ENCODE data around the gene DDAH1.

DNA sequence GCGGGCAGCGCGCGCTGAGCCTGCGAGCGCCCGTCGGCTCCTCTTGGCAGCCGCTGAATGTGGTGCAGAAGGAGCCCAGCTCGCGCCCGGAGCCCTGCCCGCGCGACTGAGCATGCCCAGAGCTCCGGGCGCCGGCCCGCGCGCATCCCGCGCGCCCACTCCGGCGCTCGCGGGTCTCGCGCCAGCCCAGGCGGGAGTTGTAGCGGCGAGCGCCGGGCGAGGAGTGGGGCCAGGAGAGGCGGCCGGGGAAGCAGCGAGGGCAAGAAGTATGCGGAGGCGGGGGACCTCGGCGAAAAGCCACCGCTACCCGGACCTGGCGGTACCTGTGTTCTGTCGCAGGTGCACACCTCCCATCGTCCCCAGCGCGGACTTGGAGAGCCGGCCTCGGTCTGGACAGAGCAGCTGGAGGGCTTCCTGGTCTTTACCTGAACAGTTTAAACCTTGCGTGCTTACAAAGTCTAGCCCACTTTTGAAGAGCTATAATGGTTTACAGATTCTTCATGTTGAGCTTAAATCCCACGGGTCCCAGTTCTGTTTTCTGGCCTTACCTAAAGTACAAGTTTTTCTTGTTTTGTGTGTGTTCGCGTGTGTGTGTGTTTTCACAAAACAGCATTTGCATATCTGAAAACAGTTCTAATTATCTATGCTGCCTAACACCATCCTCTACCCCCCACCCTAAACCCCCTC, at the start of gene DDAH1:
- TF ChIP-seq, protein P1, sequence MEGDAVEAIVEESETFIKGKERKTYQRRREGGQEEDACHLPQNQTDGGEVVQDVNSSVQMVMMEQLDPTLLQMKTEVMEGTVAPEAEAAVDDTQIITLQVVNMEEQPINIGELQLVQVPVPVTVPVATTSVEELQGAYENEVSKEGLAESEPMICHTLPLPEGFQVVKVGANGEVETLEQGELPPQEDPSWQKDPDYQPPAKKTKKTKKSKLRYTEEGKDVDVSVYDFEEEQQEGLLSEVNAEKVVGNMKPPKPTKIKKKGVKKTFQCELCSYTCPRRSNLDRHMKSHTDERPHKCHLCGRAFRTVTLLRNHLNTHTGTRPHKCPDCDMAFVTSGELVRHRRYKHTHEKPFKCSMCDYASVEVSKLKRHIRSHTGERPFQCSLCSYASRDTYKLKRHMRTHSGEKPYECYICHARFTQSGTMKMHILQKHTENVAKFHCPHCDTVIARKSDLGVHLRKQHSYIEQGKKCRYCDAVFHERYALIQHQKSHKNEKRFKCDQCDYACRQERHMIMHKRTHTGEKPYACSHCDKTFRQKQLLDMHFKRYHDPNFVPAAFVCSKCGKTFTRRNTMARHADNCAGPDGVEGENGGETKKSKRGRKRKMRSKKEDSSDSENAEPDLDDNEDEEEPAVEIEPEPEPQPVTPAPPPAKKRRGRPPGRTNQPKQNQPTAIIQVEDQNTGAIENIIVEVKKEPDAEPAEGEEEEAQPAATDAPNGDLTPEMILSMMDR (IDR thresholded peaks at IDR 0.05; ENCODE audit: insufficient read depth, low read length, poor library complexity, severe bottlenecking): no peak
- no peak for TF ChIP-seq EZH2phosphoT487 (conservative IDR thresholded peaks at IDR 0.05; ENCODE audit: low read length)

Data from SU-DHL-6 (cell line).